ENCODE measurements around the gene TMEM233. TPM values are rescaled to one million over a fixed set of nuclear protein-coding genes. Genes with fewer than 3 reads are reported as not detected.

The TMEM233 gene
- total and polyA plus RNA-seq, 9 of the 15 experiments (the other 6 are each of a cell fraction or from before 2014, with no cell fraction given), result 0.04 to 0.17 (median 0.07) TPM; not detected in 2

DNA sequence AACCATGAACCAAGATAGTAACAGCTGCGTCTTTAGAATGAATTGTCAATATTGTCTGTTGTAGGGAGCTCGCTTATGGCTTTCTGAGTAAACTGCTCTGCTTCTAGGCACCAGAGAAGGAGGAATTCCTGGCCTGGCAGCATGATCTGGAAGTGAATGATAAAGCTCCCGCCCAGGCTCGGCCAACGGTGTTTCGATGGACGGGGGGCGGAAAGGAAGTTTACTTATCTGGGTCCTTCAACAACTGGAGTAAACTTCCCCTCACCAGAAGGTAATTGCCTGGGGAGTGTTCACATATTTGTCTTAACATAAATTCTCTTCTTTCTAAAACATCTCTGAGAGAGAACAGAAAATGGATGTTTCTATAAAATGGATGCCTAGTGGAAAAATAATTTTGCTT lies 78.6 kb downstream of the TMEM233 start (continued):
- TF ChIP-seq PBX2 (CRISPR knock-in tag; IDR thresholded peaks at IDR 0.05; ENCODE audit: low read depth) (no peak), PBX2 (tag; conservative IDR thresholded peaks at IDR 0.05; ENCODE audit: low read depth) (no peak), NFYB (IDR thresholded peaks at IDR 0.05; ENCODE audit: extremely low read depth, insufficient read length) (no peak), TFAP4 (CRISPR knock-in tag; IDR thresholded peaks at IDR 0.05; ENCODE audit: borderline replicate concordance) (no peak), ZNF133 (CRISPR knock-in tag; IDR thresholded peaks at IDR 0.05) (no peak), ZNF274 (IDR thresholded peaks at IDR 0.05; ENCODE audit: borderline replicate concordance, low read depth, low read length) (no peak), ARHGAP35 (IDR thresholded peaks at IDR 0.05; ENCODE audit: partially characterized antibody) (no peak), ZNF707 (CRISPR knock-in tag; conservative IDR thresholded peaks at IDR 0.05) (no peak), GABPA (tag; conservative IDR thresholded peaks at IDR 0.05; ENCODE audit: low read depth) (peak; percentile 55), SOX6 (IDR thresholded peaks at IDR 0.05) (peak; percentile 57; the same call in 1 of the 2 replicates), YY1 (IDR thresholded peaks at IDR 0.05; ENCODE audit: borderline replicate concordance in 1 of 3, control insufficient read depth in 1 of 3, extremely low read depth in 1 of 3, insufficient read depth in 3 of 3, insufficient read length in 1 of 3, insufficient replicate concordance in 2 of 3, low read depth in 1 of 3, low read length in 2 of 3) (peak in 1 of 3 experiments; percentile 27), ZNF551 (CRISPR knock-in tag; IDR thresholded peaks at IDR 0.05) (no peak), CREBBP (IDR thresholded peaks at IDR 0.05; ENCODE audit: low read depth, low read length) (no peak), OTX1 (CRISPR knock-in tag; IDR thresholded peaks at IDR 0.05) (no peak), DMBX1 (CRISPR knock-in tag; IDR thresholded peaks at IDR 0.05; ENCODE audit: borderline replicate concordance) (peak; percentile 63; the same call in 1 of the 2 replicates), E2F1 (CRISPR knock-in tag; IDR thresholded peaks at IDR 0.05) (no peak), EZH2 (IDR thresholded peaks at IDR 0.05; ENCODE audit: borderline replicate concordance, low read depth, low read length) (no peak)
- TF ChIP-seq, protein P1, sequence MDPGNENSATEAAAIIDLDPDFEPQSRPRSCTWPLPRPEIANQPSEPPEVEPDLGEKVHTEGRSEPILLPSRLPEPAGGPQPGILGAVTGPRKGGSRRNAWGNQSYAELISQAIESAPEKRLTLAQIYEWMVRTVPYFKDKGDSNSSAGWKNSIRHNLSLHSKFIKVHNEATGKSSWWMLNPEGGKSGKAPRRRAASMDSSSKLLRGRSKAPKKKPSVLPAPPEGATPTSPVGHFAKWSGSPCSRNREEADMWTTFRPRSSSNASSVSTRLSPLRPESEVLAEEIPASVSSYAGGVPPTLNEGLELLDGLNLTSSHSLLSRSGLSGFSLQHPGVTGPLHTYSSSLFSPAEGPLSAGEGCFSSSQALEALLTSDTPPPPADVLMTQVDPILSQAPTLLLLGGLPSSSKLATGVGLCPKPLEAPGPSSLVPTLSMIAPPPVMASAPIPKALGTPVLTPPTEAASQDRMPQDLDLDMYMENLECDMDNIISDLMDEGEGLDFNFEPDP (CRISPR knock-in tag; IDR thresholded peaks at IDR 0.05), result no peak

Data from K562 (cell line).